H1 (cell line): ENCODE results near the gene MARK3. TPM values are rescaled to one million over a fixed set of nuclear protein-coding genes. Genes with fewer than 3 reads are reported as not detected.

Source experiments
- KDM4A ChIP-seq: IDR thresholded peaks from one replicate; pipeline ENCODE4 v1.7.1; 2012; ENCODE audit warnings: low read depth, mild to moderate bottlenecking, moderate library complexity, low read length, inconsistent platforms; ENCODE audit not compliant: severe bottlenecking
- NRF1 ChIP-seq: IDR thresholded peaks from 2 replicates; pipeline ENCODE4 v1.6.1; 2011; ENCODE audit warnings: mild to moderate bottlenecking, low read depth, low read length, improper control_type of control experiment
- SIN3A ChIP-seq, 2 experiments: IDR thresholded peaks in 1 of 2; conservative IDR thresholded peaks in 1 of 2; 2 replicates each; pipeline ENCODE4 v1.6.1; 2011 to 2012; ENCODE audit warnings: low read length in 2 of 2, improper control_type of control experiment in 1 of 2, low read depth in 1 of 2, mild to moderate bottlenecking in 1 of 2
- SP1 ChIP-seq: IDR thresholded peaks from 2 replicates; pipeline ENCODE4 v1.6.1; 2011; ENCODE audit warnings: low read depth, low read length
- TAF7 ChIP-seq: optimal IDR thresholded peaks from 2 replicates; pipeline ENCODE3; 2011; ENCODE audit warnings: low read depth, mild to moderate bottlenecking, inconsistent platforms, low read length, moderate library complexity, borderline replicate concordance
- TCF12 ChIP-seq: IDR thresholded peaks from 2 replicates; pipeline ENCODE4 v1.6.1; 2011; ENCODE audit warnings: low read depth, mild to moderate bottlenecking, low read length
- ZNF274 ChIP-seq: IDR thresholded peaks from 2 replicates; pipeline ENCODE4 v1.7.0; 2012; ENCODE audit warnings: low read length, borderline replicate concordance; ENCODE audit errors: extremely low read depth
- polyA plus RNA-seq, 7 experiments: library from polyadenylated mRNA; depleted of rRNA in 3 of 7; stranded (reverse) in 5 of 7; unstranded in 2 of 7; fragments of >200 nt in 5 of 7; fragments of 200-250 nt in 2 of 7; gene quantifications; 1 replicate in 5 of 7; 2 replicates in 1 of 7; 4 replicates in 1 of 7; pipeline versions ENCODE4 v1.2.1 to v1.2.3, GENCODE V29; 2011 to 2013; ENCODE audit warnings: missing spikeins in 2 of 7, mixed read lengths in 2 of 7
- total RNA-seq: library from RNA; stranded (reverse); fragmentation: NEBNext Ultra II Directional; extraction: Animal tissue kit (Norgen Biotek cat#: 25700); gene quantifications from 2 replicates; pipeline ENCODE4 v1.2.1, GENCODE V29; 2021

The MARK3 gene
- total and polyA plus RNA-seq, 2 of the 8 experiments (the other 6 are each of a cell fraction or from before 2014, with no cell fraction given), result 39.4 to 76.9 TPM

DNA sequence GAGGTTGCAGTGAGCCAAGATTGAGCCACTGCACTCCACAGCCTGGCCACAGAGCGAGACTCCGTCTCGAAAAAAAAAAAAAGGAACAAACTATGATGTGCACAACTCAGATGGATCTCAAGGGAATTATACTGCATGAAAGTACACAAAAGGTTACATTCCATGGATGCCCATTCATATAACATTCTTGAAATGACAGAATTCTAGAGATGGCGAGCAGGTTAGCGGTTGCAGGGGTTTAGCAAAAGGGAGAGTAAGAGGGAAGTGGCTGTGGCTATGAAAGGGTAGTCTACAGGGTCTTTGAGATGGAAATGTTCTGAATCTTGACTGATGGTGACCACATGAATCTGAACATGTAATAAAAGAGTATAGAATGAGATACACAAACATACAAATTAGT, 87.7 kb downstream of the MARK3 start (continued):
- TF ChIP-seq SIN3A (conservative IDR thresholded peaks at IDR 0.05 in 1 of 2, IDR thresholded peaks at IDR 0.05 in 1 of 2; ENCODE audit: low read depth in 1 of 2, low read length in 2 of 2), result no peak
- no peak for TF ChIP-seq TAF7
- TF ChIP-seq KDM4A, result no peak
- no peak for TF ChIP-seq SP1
- no peak for TF ChIP-seq ZNF274
- TF ChIP-seq TCF12, result no peak
- no peak for TF ChIP-seq NRF1
